Brain microvascular endothelial cell (primary cell): ENCODE measurements around the gene CFAP210.

Experiments
- DNase-seq: peaks from one replicate; pipeline ENCODE4 v3.0.0-alpha.2; 2020
- H3K27ac ChIP-seq: fragments of 250-450 bp; sonication (Bioruptor Pico); 2 replicates; pipeline ENCODE4 v1.5.1; 2020; ENCODE audit warnings: mild to moderate bottlenecking, moderate library complexity
- H3K27me3 ChIP-seq: fragments of 250-450 bp; sonication (Bioruptor Pico); replicated peaks from 2 replicates; pipeline ENCODE4 v1.5.1; 2020; ENCODE audit warnings: mild to moderate bottlenecking
- H3K36me3 ChIP-seq: fragments of 250-450 bp; sonication (Bioruptor Pico); replicated peaks from 2 replicates; pipeline ENCODE4 v1.5.1; 2020; ENCODE audit warnings: mild to moderate bottlenecking
- H3K4me3 ChIP-seq: 2 replicates; pipeline ENCODE4 v1.5.1; 2011; ENCODE audit warnings: low read depth, mild to moderate bottlenecking, control low read depth, low read length, moderate library complexity
- CTCF ChIP-seq: IDR thresholded peaks from 2 replicates; pipeline ENCODE4 v1.5.1; 2011; ENCODE audit warnings: low read depth, mild to moderate bottlenecking, moderate library complexity, low read length, control low read depth, inconsistent platforms; ENCODE audit errors: missing control alignments
- in situ Hi-C: cut with HindIII; loops from 2 replicates; pipeline ENCODE4 v1.10.0; 2017; ENCODE audit warnings: low sequenced_read_pairs, low pct_ligation_motif_present

Gene CFAP210

GRCh38 chr2:169715379-169716237 is 21.4 kb upstream of the CFAP210 start:
- in situ Hi-C loops = no loop called here
- no peak for DNase-seq

GRCh38 chr2:169714699-169715098 is 20.5 kb upstream of the CFAP210 start:
- no peak for TF ChIP-seq CTCF
- no peak for DNase-seq
- Histone ChIP-seq H3K27me3 (no peaks in the 10 kb centered on the region), H3K27ac (no peak overlapping the region), H3K36me3 (no peaks in the 10 kb centered on the region), H3K4me3 (no peak overlapping the region)
- in situ Hi-C loops = no loop called here

More at GRCh38 chr2:169715379-169716237, 21.4 kb upstream of the CFAP210 start:
- Histone ChIP-seq H3K36me3 (no peaks in the 10 kb centered on the region), H3K27me3 (no peaks in the 10 kb centered on the region), H3K4me3 (no peak overlapping the region), H3K27ac (no peak overlapping the region)
- TF ChIP-seq CTCF = no peak

GRCh38 chr2:169713331-169713730 is 19.1 kb upstream of the CFAP210 start:
- no peaks in the 10 kb centered on the region for H3K36me3 ChIP-seq
- no peak for TF ChIP-seq CTCF
- no peak overlapping the region for H3K27ac ChIP-seq
- in situ Hi-C loops = no loop called here
- H3K4me3 ChIP-seq = no peak overlapping the region
- no peak for DNase-seq
- H3K27me3 ChIP-seq = no peaks in the 10 kb centered on the region

GRCh38 chr2:169712791-169713227 is 18.6 kb upstream of the CFAP210 start:
- TF ChIP-seq CTCF = no peak
- Histone ChIP-seq H3K27ac (no peak overlapping the region), H3K4me3 (no peak overlapping the region), H3K27me3 (no peaks in the 10 kb centered on the region), H3K36me3 (no peaks in the 10 kb centered on the region)
- in situ Hi-C loops = no loop called here
- DNase-seq = no peak

GRCh38 chr2:169711751-169712509 is 17.7 kb upstream of the CFAP210 start:
- H3K27ac ChIP-seq = no peak overlapping the region
- no peaks in the 10 kb centered on the region for H3K36me3 ChIP-seq
- in situ Hi-C loops = no loop called here
- H3K27me3 ChIP-seq = no peaks in the 10 kb centered on the region
- DNase-seq = no peak
- no peak for TF ChIP-seq CTCF
- H3K4me3 ChIP-seq = no peak overlapping the region
